NCI-H345 treated with DMSO at 0.1 percent for 48 hours (cell line): ENCODE data around the gene EZH1.
A peak's percentile ranks its signal among the peaks of the same experiment; 100 is the strongest.

Source experiments
- DNase-seq: peaks from one replicate; lab custom pipeline; 2025; ENCODE audit not compliant: unreplicated experiment; lab: John Stamatoyannopoulos, UW

Gene EZH1

DNA sequence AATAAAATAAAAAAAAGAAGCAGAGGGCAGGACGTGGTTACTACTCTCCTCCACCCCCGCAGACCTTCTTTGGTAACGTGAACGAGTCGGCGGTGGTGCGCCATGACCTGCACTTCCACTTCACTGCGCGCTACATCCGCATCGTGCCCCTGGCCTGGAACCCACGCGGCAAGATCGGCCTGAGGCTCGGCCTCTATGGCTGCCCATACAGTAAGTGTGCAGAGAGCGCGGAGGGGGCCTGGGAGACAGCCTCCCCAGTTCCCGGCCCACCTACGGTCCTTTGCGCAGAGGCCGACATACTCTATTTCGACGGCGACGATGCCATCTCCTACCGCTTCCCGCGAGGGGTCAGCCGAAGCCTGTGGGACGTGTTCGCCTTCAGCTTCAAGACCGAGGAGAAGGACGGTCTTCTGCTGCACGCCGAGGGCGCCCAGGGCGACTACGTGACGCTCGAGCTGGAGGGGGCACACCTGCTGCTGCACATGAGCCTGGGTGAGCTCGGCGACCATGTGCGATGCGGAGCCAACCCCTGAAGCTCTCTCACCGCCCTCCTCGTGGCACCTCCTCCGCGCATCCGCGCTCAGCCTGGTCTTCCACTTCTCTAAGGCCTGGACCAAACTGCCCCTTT lies 59.8 kb downstream of the EZH1 start:
- DNase-seq, result no peak

DNA sequence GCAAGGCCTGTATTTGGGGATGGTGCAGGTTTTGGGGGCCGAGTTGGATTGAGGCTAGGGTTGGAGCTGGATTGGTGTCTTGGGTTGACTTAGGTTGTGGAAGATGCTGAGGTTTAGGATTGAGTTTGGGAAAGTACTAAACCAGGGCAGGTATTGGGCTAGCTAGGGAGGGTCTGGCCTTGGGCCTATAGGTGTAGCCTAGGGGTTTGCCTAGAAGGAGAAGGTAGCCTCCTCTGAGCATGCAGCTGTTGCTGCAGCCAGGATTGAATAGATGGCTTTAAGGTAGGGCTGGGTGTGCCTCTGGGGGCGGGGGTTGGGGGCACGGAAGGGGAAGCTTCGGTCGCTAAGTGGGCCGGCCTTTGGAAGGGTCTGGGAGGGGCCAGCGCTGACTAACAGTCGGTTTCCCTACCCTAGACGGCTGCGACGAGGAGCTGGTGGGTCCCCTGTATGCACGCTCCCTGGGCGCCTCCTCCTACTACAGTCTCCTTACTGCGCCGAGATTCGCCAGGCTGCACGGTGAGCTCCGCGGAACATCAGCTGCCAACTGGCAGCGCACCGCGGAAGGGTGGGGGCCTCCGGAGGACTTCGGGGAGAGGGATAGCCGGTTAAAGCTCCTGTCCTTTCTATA lies 61.3 kb downstream of the EZH1 start:
- DNase-seq, result no peak

DNA sequence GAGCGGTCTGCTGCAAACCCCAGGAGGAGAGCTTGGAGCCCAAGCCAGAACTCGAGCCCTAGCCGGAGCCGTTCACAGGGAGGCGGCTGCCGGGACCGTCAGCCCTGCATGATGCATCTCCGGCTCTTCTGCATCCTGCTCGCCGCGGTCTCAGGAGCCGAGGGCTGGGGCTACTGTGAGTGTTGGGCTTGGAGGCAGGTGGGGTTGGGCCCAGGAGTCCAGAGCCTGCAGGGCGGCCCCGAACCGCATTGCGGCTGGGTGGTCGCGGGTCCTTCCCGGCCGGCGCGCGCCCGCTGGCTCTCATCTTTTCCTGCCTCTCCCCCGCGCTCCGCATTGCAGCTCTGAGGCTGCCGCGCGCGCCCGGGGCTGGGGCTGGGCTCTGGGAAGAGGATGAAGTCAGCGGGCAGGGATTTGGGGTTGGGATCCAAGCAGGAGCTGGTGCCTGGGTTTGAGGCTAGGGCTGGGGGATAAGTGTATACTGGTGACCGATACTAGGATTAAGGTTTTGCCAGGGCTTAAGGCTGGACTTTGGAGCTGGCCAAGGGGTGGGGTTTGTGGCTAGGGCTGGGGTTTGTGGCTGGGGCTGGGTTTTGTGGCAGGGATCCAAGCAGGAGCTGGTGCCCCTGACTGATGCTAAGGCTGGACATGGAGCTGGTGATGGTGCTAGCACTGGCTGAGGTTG lies 62.0 kb downstream of the EZH1 start:
- no peak for DNase-seq

DNA sequence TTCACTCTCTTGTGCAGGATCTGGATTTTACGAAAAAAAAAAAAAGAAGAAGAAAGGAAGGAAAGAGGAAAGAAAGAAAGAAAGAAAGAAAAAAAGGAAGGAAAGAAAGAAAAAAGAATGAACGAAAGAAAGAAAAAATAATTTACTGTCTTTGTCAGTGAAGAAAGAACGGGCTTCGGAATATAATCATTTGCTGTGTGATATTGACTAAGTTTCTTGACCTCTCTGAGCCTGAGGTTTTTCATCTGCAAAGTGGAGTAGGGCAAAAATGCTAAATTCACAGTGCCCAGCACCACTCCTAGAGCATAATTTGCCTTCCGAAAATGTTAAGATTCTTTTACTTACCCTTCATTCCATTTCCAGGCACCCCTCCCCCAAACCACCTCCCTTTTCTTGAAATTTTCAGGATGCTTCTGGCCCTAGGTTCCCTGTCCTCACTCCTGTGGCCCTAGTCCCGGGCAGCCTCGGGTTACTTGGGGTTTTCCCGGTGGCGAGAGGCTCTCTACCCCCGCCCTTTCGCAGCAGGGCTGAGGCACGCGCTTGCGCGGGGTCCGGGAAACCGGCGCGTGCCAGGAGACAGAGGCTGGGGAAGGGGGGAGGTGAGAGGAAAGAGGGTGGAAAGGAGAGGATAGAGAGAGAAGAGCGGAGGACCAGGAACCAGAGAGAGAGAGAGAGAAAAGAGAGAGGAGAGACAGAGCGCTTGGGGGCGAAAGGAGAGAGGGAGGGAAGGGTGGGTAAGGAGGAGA lies 62.7 kb downstream of the EZH1 start, which contains the start of gene CNTNAP1:
TSS of gene CNTNAP1 (plus strand) at position 556 of the 746 bp plus-strand sequence. CDS start 299 bp downstream, outside the sequence.
- DNase-seq, result no peak

DNA sequence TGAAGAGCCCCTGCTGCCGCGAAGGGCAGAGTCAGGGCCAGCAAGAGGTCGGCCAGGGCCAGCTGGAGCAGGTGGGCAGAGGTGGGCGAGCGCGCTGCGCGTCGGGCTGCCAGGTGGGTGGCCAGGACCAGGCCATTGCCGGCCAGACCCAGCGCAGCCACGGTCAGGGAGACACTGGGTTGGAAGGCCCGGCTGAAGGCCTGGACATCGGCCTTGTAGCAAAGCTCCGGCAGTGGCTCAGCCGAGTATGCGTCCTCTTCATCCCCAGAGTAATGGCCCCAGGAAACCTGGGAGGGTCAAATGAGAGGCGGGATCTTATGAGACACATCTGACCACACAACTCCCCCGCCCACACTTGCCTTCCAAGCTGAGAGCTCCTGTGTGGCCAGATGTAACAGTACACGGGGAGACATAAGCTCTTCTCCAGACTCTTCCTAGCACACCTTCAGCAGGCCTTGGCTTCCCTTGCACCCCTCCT lies 64.5 kb downstream of the EZH1 start:
- DNase-seq, result no peak

DNA sequence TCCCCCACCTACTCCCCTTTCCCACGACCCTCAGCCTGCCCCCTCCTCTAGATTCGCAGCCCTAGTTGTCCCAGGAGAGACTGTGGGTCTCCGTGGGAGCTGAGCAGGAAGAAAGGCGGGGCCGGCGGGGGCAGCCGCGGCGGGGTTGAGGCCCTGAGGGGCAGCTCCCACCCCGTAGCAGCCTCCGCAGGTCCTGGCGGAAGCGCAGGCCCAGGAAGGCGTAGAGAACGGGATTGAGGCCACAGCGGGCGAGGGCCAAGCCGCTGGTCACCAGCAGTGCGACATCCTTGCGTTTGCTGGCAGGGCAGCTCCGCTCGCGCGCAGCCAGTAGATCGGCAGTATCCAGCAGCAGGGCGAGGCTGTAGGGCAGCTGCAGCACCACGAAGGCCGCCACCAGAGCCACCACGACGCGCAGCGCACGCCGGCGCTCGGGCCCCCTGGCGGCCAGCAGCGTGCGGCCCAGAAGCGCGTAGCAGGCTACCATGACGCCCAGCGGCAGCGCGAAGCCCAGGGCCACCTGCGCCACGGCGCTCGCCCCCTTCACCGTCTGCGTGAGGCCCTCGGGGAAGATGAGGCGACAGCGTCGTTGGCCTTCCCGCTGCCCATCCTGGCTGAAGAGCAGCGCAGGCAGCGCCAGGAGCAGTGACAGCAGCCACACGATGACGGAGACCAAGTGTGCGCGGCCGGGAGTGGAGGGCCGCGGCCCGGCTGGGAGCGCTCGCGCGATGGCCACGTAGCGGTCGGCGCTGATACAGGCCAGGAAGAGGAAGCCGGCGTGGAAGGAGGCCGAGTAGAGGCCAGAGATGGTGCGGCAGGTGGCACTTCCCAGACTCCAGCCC lies 65.1 kb downstream of the EZH1 start:
- peak; percentile 69 for DNase-seq

DNA sequence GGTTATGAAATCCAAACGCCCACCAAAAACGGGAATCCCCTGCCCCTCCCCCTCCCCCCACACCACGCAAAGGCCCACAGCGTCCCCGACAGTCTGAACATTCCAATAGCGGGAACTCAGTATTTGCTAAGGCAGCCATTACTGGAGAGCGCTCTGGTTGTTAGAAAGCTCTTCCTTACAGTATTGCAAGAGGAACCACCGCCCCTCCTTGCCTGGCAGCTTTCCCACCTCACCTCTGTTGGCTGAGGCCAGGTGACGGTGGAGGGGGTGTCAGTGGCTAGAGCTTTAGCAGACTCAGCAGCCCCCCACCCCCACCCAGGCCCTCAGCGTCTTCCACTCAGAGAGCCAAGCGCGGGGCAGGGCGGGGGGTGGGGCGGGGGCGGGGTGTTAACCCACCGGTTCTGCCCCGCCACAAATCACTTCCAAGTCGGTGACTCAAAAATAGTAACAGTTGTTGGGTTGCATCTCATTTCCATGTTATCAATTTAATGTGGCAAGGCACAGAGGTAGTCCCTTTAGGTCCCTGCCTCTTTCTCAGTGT lies 65.8 kb downstream of the EZH1 start:
- DNase-seq, result peak; percentile 79

DNA sequence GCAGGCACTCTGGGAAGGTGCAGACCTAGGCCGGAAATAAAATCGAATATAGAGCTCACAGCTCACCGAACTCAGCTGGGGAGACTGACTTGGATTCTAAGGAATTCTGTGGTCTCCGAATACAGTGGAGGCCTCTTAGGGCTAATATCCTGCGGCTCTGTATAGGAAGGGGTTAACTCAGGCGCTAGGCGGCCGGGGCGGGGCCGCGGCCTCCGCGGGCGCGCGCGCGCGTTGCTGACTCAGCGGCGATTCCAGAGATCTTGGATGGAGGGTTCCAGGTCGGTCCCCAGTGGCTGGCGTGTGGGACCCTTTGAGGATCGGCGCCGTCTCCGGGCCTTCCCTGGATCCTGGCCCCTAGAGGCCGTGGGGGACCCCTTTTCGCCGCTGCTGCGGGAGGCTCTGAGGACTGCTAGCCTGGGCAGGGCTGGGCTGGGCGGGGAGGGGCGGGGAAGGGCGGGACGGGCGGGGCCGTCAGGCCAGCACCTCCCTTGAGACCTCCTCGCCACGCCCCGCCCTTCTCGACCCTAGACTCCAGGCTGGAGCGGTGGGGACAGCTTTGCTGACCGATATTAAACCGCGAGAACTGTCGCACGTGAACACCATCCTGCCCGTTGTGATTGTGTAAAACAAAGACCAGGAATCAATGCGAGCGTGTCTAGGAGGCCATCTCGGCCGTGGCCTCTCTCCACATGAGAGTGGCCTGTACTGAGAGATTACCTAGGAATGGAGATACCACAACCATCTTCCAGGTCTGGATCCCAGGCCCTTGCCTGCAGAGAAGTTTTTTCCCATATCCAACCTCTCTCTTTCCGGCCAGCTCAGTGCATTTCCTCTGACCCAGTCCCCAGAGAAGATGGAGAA lies 66.7 kb downstream of the EZH1 start:
- peak; percentile 65 for DNase-seq

DNA sequence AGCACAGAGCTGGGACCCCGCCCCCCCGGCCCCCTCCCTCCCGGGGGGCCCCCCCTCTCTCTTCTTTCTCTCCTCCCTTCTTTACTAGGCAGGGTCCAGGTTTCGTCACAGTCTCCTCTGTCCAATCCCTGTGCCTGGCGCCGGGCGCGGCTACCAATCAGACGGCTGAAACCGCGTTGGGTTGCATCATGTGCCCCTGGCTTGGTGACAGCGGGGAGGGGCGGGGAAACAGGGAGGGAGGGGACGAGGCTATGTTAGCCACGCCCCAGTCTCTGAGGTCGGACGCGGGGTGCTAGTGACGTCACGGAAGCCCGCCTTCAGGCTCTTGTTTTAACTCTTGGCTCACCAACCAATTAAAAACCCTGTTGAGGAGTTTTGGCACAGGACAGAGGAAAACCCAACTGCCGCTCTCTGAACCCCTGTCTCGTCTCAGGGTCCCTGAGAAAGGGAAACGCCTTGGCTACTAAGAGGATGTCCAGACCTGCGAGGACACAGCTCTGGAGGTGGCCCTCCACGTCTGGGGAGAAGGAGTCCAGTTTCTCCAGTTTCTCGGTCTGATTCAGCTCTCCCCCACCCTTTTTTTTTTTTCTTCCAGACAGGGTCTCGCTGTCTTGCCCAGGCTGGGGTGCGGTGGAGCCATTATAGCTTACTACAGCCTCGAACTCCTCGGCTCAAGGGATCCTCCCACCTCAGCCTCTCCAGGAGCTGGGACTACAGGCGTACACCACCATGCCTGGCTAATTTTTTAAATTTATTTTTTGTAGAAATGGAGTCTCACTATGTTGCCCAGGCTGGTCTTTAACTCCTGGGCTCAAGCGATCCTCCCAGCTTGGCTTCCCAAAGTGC lies 67.6 kb downstream of the EZH1 start:
- peak; percentile 98 for DNase-seq

DNA sequence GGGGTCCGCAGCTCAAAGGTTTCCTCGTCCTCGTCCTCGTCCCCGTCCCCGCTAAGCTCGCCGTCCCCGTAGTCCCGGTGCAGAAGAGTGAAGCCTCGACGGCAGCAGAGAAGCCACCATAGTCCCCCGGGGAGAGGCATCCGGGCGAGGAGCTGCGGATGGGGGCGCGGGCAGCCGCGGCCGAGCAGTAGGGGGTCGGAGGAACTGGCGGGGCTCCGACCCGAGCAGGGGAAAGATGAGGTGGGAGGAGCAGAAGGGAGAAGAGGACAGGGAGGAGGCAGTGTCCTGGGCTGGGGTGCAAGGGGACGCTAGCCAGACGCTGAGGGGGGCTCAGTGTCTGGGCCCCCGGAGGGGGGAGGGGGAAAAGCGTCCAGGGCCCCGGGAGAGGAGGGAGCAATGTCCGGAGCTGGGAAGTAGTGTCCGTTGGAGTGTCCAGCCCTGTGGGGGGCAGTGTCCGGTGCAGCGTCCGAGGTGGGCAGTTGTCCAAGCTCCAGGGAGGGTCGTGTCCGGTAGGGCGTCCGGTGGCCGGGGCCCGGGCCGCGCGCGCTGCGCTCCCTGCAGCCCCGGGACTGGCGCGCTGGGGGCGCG lies 68.3 kb downstream of the EZH1 start, which contains the start of gene PLEKHH3:
TSS of gene PLEKHH3 (minus strand) at position 571 of the 588 bp plus-strand sequence. CDS start at position 140, 431 bp downstream.
- peak; percentile 46 for DNase-seq

DNA sequence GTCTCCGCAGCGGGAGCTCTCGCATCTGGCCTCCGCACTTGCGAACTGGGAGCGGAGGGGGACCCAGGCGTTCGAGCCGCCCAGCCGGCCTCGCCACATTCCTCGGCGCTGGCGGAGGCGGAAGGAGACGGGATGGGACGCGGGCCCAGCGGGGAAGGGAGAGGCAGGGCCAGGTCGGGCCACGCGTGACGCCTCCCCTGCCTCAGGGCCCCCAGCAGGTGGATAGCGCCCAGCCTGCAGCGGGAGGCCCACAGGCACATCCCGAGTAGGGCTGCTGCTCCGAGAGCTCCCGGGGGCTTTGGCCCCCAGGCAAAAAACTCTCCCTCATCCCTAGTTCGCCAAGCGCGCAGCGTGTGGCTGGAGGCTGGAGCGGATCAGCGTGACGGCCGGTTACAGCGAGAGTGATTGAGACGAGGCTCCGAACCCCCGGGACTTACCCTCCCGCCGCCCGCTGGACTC lies 68.8 kb downstream of the EZH1 start:
- no peak for DNase-seq

DNA sequence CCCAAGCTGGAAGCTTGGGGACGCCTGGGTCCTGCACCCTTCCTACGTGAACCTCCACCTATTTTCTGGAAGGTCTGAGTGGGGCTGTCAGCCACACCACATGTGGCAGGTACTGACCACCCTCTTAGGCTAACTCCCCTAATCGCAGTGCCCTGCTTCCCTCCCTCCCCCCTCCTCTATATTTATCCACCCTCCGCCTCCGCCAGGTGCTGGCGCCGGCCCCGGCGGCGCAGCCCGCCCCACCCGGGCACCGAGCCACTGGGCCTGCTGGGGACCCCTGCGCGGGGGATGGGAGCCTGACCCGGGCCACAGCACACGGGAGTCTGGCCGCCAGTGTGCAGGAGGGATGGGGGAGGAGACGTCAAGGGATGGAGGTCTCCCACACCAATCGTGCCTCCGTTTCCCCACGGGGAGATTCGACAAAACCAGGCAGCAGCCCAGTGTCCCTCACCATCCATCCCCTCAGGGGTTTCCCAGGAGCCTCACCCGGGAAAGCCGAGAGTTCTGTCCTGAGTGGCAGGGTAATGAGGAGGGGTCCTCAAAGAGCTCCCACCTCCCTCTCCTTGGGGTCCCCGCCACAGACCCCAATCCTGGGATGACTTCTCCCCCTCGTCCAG lies 69.4 kb downstream of the EZH1 start:
- DNase-seq, result no peak

DNA sequence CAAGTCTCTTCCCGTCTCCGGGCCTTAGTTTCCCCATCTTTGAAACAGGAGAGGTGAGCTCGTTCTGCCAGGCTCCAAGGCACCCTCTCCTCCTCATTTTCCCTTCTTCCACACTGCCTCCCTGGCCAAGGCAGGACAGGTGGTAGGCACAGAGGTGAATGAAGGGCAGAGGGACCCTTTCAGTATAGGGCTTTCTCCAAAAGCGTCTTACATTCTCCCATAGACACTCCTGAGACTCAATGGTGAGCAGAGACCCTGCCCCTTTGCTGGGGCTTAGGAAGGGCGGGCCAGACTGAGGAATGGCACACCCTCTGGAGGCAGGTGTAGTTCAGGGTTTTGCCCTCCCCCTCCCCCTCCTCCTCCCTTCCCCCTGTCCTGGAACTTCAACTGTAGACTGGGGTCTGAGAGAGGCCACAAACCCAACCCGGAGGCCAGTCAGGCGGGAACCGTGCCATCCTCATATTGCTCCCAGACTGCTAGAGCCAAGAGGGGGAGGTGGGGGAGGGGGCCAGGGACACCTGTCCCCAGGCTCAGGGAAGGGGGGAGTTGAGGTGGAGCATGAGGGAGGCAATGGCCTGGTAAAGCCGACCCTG lies 70.0 kb downstream of the EZH1 start:
- DNase-seq, result no peak

DNA sequence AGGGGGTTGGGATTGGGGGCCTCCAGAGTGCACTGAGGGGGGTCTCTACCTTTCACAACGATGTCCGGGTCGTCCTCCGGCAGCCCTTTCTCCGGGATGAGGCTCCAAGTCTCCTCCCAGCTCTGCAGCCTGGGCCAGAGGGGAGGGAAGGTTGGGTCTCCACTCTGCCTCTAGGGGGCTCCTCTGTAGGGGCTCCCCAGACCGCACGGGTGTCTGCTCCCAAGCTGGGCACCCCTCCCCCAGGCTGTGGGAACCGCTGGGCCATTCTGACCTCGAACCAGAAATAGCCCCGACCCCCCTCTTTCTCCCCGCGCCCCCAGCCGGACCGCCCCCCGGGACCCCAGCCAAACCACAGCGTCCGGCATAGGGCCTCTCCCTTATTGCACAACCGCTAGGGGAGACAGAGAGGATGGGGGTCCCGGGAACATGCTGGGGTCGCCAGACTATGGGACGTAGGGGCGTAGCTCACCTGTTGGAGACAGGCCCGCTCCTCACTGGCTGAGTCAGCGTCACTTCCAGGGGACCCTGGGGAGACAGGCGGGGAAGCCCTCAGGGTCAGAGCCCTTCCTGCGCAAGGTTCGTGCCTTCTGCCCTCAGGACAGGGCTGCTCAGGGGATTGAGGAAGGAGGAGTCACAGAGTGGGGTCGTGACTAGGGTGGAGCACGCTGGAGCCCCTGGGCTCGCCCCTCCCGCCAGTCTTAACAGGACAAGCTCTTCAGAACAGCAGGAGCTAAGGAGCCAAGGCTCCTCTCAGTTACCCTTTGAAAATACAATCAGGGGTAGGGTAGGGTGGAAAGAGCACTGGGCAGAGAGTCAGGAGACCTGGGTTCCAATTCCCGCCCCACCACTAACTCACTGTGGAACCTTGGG lies 70.7 kb downstream of the EZH1 start:
- no peak for DNase-seq

DNA sequence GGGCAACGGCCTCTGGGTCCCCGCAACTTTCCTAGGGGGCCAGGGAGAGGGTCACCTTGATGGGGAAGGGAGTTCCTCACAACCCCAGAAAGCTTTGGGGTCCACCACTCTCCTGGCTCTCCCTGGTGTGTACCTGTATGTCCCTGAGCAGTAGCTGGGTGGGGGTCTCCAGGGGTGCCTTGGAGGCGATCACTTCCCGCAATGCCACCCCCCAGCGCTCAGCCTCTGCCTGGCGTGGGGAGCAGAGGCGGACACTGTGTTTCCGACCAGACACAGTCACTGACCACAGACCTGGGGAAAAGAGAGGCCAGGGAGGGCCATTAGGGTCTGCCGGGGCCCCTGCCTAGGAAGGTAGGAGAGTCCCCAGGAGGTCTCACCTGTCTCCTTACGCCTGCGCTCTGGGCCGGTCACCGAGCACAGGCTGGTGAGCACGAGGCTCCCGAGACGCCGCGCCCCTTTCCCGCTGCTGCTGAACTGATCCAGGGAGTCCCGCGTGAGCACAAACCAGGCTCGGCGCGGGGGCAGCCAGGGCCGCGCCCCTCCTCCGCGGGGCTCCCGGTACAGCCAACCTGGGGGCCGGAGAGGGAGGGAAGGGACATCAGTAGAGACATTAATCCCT lies 71.5 kb downstream of the EZH1 start:
- no peak for DNase-seq

DNA sequence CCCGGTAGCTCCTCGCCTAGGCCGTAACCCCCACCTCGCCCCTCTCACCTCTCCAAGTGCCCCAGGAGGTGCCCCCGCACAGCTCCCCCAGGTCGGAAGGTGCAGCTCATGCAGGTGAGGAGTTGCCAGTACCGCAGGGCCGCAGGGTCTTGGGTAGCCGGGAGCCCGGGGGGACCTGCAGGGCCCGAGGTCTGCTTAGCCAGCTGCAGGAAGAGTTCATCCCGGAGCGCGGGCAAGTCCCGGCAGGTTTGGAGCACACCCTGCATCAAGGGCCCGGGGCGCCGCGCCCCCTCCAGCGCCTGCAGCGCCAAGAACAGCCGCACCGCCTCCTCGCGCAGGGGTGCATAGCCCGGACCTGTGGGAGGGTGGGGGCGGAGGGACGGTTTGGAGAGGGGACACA lies 72.8 kb downstream of the EZH1 start:
- no peak for DNase-seq
